ENCODE results near the gene LPP.

The LPP gene

DNA sequence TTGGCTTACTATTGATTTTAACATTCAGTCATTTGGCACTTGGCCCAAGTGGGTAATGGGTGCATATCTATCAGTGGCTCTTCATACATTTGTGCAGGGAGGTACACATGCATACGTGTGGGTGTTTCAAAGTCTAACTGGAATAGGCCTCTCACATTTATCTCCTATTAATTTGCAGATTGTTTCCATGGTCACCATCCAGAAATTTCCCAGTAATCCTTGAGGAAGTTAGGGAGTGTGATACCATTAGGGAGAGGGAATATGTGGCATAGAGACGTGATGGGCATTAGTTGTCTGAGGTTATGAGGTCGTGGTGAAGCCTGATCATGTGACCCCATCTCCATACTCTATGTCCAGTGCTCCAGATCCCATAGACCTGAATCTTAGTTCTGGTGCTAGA, 102.8 kb downstream of the LPP start:
- no peak overlapping the region for H3K4me2 ChIP-seq (ENCODE audit: low read length)
- no peaks in the 10 kb centered on the region for H3K27me3 ChIP-seq (ENCODE audit: insufficient read depth, low read length)
- no peaks in the 10 kb centered on the region for H3K79me2 ChIP-seq (ENCODE audit: insufficient read depth, low read length)
- H3K9ac ChIP-seq (ENCODE audit: low read length): no peak overlapping the region
- TF ChIP-seq EZH2 (IDR thresholded peaks at IDR 0.05; ENCODE audit: borderline replicate concordance, low read length): no peak
- TF ChIP-seq, protein P1, sequence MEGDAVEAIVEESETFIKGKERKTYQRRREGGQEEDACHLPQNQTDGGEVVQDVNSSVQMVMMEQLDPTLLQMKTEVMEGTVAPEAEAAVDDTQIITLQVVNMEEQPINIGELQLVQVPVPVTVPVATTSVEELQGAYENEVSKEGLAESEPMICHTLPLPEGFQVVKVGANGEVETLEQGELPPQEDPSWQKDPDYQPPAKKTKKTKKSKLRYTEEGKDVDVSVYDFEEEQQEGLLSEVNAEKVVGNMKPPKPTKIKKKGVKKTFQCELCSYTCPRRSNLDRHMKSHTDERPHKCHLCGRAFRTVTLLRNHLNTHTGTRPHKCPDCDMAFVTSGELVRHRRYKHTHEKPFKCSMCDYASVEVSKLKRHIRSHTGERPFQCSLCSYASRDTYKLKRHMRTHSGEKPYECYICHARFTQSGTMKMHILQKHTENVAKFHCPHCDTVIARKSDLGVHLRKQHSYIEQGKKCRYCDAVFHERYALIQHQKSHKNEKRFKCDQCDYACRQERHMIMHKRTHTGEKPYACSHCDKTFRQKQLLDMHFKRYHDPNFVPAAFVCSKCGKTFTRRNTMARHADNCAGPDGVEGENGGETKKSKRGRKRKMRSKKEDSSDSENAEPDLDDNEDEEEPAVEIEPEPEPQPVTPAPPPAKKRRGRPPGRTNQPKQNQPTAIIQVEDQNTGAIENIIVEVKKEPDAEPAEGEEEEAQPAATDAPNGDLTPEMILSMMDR (IDR thresholded peaks at IDR 0.05; ENCODE audit: low read length): no peak
- no peaks in the 10 kb centered on the region for H4K20me1 ChIP-seq (ENCODE audit: insufficient read depth, low read length)
- H3F3A ChIP-seq (ENCODE audit: insufficient read depth, low read length): no peaks in the 10 kb centered on the region
- H3K9me2 ChIP-seq (ENCODE audit: low read depth, low read length): no peaks in the 10 kb centered on the region
- peaks cover 8% of the 10 kb centered on the region; the same call in 1 of the 2 replicates for H3K9me3 ChIP-seq (ENCODE audit: low read length)
- no peak overlapping the region for H3K4me3 ChIP-seq (ENCODE audit: low read depth, low read length, poor library complexity, severe bottlenecking)
- H2AFZ ChIP-seq (ENCODE audit: low read length): no peak overlapping the region
- peaks cover 20% of the 10 kb centered on the region for H3K4me1 ChIP-seq (ENCODE audit: insufficient read depth, low read length, severe bottlenecking)
- H3K27ac ChIP-seq (ENCODE audit: low read depth, low read length, poor library complexity, severe bottlenecking): no peak overlapping the region
- H3K36me3 ChIP-seq (ENCODE audit: insufficient read depth, low read length): peaks cover 5% of the 10 kb centered on the region; the same call in 1 of the 2 replicates

DNA sequence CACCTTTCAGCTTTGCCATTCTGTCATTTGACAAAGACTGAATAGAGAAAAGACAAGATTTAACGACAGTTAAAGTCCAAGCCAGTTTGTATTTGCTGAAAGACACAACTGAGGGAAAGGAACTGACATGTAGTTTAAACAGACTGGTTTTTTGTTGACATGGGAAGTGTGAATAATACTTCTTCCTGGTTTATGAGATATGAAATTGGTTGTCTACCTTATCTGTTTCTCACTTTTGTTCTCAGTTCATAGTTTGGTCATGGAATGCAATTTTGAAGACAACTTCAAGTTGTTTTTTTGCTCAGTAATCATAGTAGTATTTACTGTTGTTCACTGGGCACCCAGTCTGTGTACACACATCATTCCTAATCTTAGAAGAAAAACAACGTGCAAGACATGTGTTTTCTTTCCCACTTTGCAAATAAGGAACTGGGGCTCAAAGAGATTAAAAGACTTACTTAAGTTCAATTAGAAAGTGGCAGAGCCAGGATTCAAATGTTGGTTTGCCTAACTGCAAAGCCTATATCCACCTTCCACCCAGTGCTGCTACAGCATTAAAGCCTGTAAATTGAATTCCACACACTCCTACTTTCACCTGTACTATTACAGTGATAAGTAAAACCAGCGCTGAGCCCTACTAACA, 103.5 kb downstream of the LPP start:
- H3K36me3 ChIP-seq (ENCODE audit: insufficient read depth, low read length): peaks cover 2% of the 10 kb centered on the region; the same call in 1 of the 2 replicates
- no peaks in the 10 kb centered on the region for H3F3A ChIP-seq (ENCODE audit: insufficient read depth, low read length)
- H3K9me3 ChIP-seq (ENCODE audit: low read length): peaks cover 5% of the 10 kb centered on the region; the same call in 1 of the 2 replicates
- no peaks in the 10 kb centered on the region for H3K9me2 ChIP-seq (ENCODE audit: low read depth, low read length)
- H4K20me1 ChIP-seq (ENCODE audit: insufficient read depth, low read length): no peaks in the 10 kb centered on the region
- no peaks in the 10 kb centered on the region for H3K27me3 ChIP-seq (ENCODE audit: insufficient read depth, low read length)
- no peak overlapping the region for H3K9ac ChIP-seq (ENCODE audit: low read length)
- H2AFZ ChIP-seq (ENCODE audit: low read length): no peak overlapping the region
- H3K27ac ChIP-seq (ENCODE audit: low read depth, low read length, poor library complexity, severe bottlenecking): no peak overlapping the region
- no peak overlapping the region for H3K4me2 ChIP-seq (ENCODE audit: low read length)
- H3K79me2 ChIP-seq (ENCODE audit: insufficient read depth, low read length): no peaks in the 10 kb centered on the region
- no peak overlapping the region for H3K4me3 ChIP-seq (ENCODE audit: low read depth, low read length, poor library complexity, severe bottlenecking)
- peaks cover 20% of the 10 kb centered on the region for H3K4me1 ChIP-seq (ENCODE audit: insufficient read depth, low read length, severe bottlenecking)
- TF ChIP-seq, protein P1 (IDR thresholded peaks at IDR 0.05; ENCODE audit: low read length): no peak
- no peak for TF ChIP-seq EZH2 (IDR thresholded peaks at IDR 0.05; ENCODE audit: borderline replicate concordance, low read length)

DNA sequence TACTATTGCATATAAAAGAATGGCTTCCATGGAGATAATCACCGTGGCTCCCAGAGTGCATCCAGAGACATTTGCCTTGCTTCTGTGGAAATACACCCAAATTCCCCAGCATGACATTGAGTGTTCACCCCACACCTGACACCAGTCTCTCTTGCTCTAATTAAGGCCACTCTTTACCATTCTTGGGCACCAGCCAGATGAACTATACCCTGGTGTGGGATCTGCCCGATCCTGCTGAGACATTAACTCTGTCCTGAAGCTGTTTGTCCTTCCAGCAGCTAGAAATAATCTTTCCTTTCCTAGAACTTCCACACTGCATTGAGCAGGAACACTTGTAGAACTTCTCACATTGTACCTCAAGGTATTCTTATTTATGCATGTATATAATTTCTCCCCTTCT, 105.2 kb downstream of the LPP start:
- no peak overlapping the region for H3K9ac ChIP-seq (ENCODE audit: low read length)
- H3K9me3 ChIP-seq (ENCODE audit: low read length): no peaks in the 10 kb centered on the region
- H3K4me3 ChIP-seq (ENCODE audit: low read depth, low read length, poor library complexity, severe bottlenecking): no peak overlapping the region
- no peaks in the 10 kb centered on the region for H3K27me3 ChIP-seq (ENCODE audit: insufficient read depth, low read length)
- no peak overlapping the region for H2AFZ ChIP-seq (ENCODE audit: low read length)
- H3K4me2 ChIP-seq (ENCODE audit: low read length): no peak overlapping the region
- no peak for TF ChIP-seq EZH2 (IDR thresholded peaks at IDR 0.05; ENCODE audit: borderline replicate concordance, low read length)
- TF ChIP-seq, protein P1 (IDR thresholded peaks at IDR 0.05; ENCODE audit: low read length): no peak
- no peaks in the 10 kb centered on the region for H3K9me2 ChIP-seq (ENCODE audit: low read depth, low read length)
- H4K20me1 ChIP-seq (ENCODE audit: insufficient read depth, low read length): no peaks in the 10 kb centered on the region
- no peaks in the 10 kb centered on the region for H3K79me2 ChIP-seq (ENCODE audit: insufficient read depth, low read length)
- no peak overlapping the region for H3K27ac ChIP-seq (ENCODE audit: low read depth, low read length, poor library complexity, severe bottlenecking)
- peaks cover 14% of the 10 kb centered on the region for H3K4me1 ChIP-seq (ENCODE audit: insufficient read depth, low read length, severe bottlenecking)
- H3K36me3 ChIP-seq (ENCODE audit: insufficient read depth, low read length): no peaks in the 10 kb centered on the region
- no peaks in the 10 kb centered on the region for H3F3A ChIP-seq (ENCODE audit: insufficient read depth, low read length)
